Caco-2 (cell line): Measurements from ENCODE around the gene STK25. TPM values are rescaled to one million over a fixed set of nuclear protein-coding genes. Genes with fewer than 3 reads are reported as not detected.

Experiments used
- BruUV-seq: library from RNA; stranded (reverse); fragments of 400-500 nt; replicated peaks from 2 replicates; lab custom pipeline; 2021; lab: Mats Ljungman, UMichigan
- CTCF ChIA-PET: fragments of 300-600 bp; sonication (Branson Sonifier 250); formaldehyde crosslinking; loops from one replicate; lab custom pipeline; 2022; ENCODE audit warnings: antibody characterized with exemption; lab: Charles Lee
- POLR2A ChIA-PET: fragments of 300-600 bp; sonication (Branson Sonifier 250); formaldehyde crosslinking; loops from one replicate; lab custom pipeline; 2022; ENCODE audit warnings: antibody characterized with exemption; lab: Charles Lee
- DNase-seq, 2 experiments: peaks; one replicate each; pipeline versions ENCODE4 v3.0.0 to v3.0.0-alpha.2; 2020 to 2022
- H3K27me3 ChIP-seq: replicated peaks from 2 replicates; pipeline ENCODE4 v1.6.0; 2011; ENCODE audit warnings: low read length; ENCODE audit not compliant: control insufficient read depth, insufficient read depth
- H3K36me3 ChIP-seq: 2 replicates; pipeline ENCODE4 v1.5.1; 2011; ENCODE audit warnings: low read length; ENCODE audit not compliant: control insufficient read depth, insufficient read depth
- H3K4me1 ChIP-seq: fragments of 250-450 bp; sonication (Bioruptor Pico); 2 replicates; pipeline ENCODE4 v1.5.1; 2020; ENCODE audit warnings: mild to moderate bottlenecking
- H3K4me3 ChIP-seq: 2 replicates; pipeline ENCODE4 v1.5.1; 2011; ENCODE audit warnings: low read depth, mild to moderate bottlenecking, control low read depth, low read length
- H3K9me3 ChIP-seq: fragments of 250-450 bp; sonication (Bioruptor Pico); 2 replicates; pipeline ENCODE4 v1.5.1; 2020; ENCODE audit warnings: mild to moderate bottlenecking, moderate library complexity
- H3K27ac Mint-ChIP-seq: one replicate; pipeline ENCODE4 v1.8.0; 2022; ENCODE audit warnings: mixed read lengths; ENCODE audit not compliant: unreplicated experiment
- H3K27me3 Mint-ChIP-seq: one replicate; pipeline ENCODE4 v1.8.0; 2022; ENCODE audit warnings: mixed read lengths; ENCODE audit not compliant: insufficient read depth, unreplicated experiment
- H3K36me3 Mint-ChIP-seq: one replicate; pipeline ENCODE4 v1.8.0; 2022; ENCODE audit warnings: mild to moderate bottlenecking, mixed read lengths; ENCODE audit not compliant: insufficient read depth, unreplicated experiment
- H3K4me1 Mint-ChIP-seq: one replicate; pipeline ENCODE4 v1.8.0; 2022; ENCODE audit warnings: low read depth, mixed read lengths; ENCODE audit not compliant: unreplicated experiment
- H3K4me3 Mint-ChIP-seq: one replicate; pipeline ENCODE4 v1.8.0; 2022; ENCODE audit warnings: mild to moderate bottlenecking, moderate library complexity, mixed read lengths; ENCODE audit not compliant: unreplicated experiment
- H3K9me3 Mint-ChIP-seq: one replicate; pipeline ENCODE4 v1.8.0; 2022; ENCODE audit warnings: mixed read lengths; ENCODE audit not compliant: unreplicated experiment
- intact Hi-C: fragments of 100-400 bp; cut with micrococcal nuclease; formaldehyde crosslinking; loops from one replicate; pipeline ENCODE4 v1.10.0; 2022; ENCODE audit not compliant: unreplicated experiment
- total RNA-seq: library from RNA; stranded (reverse); gene quantifications from 2 replicates; pipeline ENCODE4 v1.2.3, GENCODE V29; 2022
- TF ChIP-seq, protein P1 (sequence below), 2 experiments: fragments of 200-600 bp in 1 of 2; IDR thresholded peaks; 1 replicate in 1 of 2; 2 replicates in 1 of 2; pipeline versions ENCODE4 v1.5.1 to v1.8.0; 2011 to 2022; ENCODE audit warnings: antibody characterized with exemption in 1 of 2, control low read depth in 1 of 2, inconsistent platforms in 1 of 2, low read depth in 1 of 2, low read length in 1 of 2, mild to moderate bottlenecking in 1 of 2, moderate library complexity in 1 of 2; ENCODE audit not compliant: insufficient read depth in 1 of 2, severe bottlenecking in 1 of 2, unreplicated experiment in 1 of 2

STK25 gene
- total RNA-seq, 1 experiment from 2014 or later: 92.6 TPM

GRCh38 chr2:241494311-241494908 lies 14.0 kb downstream of the STK25 start:
- Mint-ChIP-seq H3K27me3 (no peaks in the 10 kb centered on the region), H3K27ac (no peak overlapping the region), H3K4me3 (no peak overlapping the region), H3K9me3 (no peaks in the 10 kb centered on the region), H3K4me1 (no peaks in the 10 kb centered on the region), H3K36me3 (peaks cover 52% of the 10 kb centered on the region)
- H3K4me1 ChIP-seq: no peaks in the 10 kb centered on the region
- TF ChIP-seq, protein P1, sequence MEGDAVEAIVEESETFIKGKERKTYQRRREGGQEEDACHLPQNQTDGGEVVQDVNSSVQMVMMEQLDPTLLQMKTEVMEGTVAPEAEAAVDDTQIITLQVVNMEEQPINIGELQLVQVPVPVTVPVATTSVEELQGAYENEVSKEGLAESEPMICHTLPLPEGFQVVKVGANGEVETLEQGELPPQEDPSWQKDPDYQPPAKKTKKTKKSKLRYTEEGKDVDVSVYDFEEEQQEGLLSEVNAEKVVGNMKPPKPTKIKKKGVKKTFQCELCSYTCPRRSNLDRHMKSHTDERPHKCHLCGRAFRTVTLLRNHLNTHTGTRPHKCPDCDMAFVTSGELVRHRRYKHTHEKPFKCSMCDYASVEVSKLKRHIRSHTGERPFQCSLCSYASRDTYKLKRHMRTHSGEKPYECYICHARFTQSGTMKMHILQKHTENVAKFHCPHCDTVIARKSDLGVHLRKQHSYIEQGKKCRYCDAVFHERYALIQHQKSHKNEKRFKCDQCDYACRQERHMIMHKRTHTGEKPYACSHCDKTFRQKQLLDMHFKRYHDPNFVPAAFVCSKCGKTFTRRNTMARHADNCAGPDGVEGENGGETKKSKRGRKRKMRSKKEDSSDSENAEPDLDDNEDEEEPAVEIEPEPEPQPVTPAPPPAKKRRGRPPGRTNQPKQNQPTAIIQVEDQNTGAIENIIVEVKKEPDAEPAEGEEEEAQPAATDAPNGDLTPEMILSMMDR (IDR thresholded peaks at IDR 0.05; ENCODE audit: insufficient read depth in 1 of 2, low read depth in 1 of 2, low read length in 1 of 2, severe bottlenecking in 1 of 2, unreplicated experiment in 1 of 2): no peak
- H3K27me3 ChIP-seq: no peaks in the 10 kb centered on the region
- ChIA-PET CTCF (no interaction called here), POLR2A (no interaction called here)
- intact Hi-C loops: no loop called here
- no peaks in the 10 kb centered on the region; the same call in 1 of the 2 replicates for H3K36me3 ChIP-seq
- no peaks in the 10 kb centered on the region for H3K9me3 ChIP-seq
- no peak for DNase-seq
- H3K4me3 ChIP-seq: no peak overlapping the region
- no TSS peak for BruUV-seq

- H3K36me3 ChIP-seq: no peaks in the 10 kb centered on the region; the same call in 1 of the 2 replicates
- BruUV-seq: no TSS peak
Measured at GRCh38 chr2:241493092-241493491, 15.3 kb downstream of the STK25 start.

DNA sequence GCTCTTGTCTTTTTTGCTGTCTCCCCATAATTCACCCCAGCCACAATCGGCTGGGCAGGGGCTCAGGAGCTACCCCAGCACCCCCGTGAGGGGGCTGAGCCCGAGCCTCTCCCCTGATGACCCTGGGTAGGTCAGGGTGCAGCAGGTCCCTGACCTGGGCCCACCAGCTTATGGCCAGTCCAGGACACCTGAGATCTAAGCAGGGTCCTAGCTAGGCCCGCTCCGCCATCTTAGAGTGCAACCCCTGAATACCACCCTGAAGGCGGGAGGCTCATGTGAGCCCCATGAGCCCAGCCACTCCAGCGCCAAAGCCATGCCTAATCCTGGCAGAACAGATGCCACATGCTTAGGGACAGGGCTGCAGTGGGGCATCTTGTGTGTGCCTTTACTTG lies 16.2 kb downstream of the STK25 start:
- H3K27me3 Mint-ChIP-seq: no peaks in the 10 kb centered on the region
- Histone ChIP-seq H3K9me3 (no peaks in the 10 kb centered on the region), H3K4me1 (no peaks in the 10 kb centered on the region), H3K27me3 (no peaks in the 10 kb centered on the region), H3K36me3 (no peaks in the 10 kb centered on the region; the same call in 1 of the 2 replicates), H3K4me3 (no peak overlapping the region)
- H3K36me3 Mint-ChIP-seq: peaks cover 45% of the 10 kb centered on the region
- H3K4me1 Mint-ChIP-seq: no peaks in the 10 kb centered on the region
- no peaks in the 10 kb centered on the region for H3K9me3 Mint-ChIP-seq
- CTCF ChIA-PET: no interaction called here
- DNase-seq: no peak
- TF ChIP-seq, protein P1 (IDR thresholded peaks at IDR 0.05; ENCODE audit: insufficient read depth in 1 of 2, low read depth in 1 of 2, low read length in 1 of 2, severe bottlenecking in 1 of 2, unreplicated experiment in 1 of 2): no peak
- no peak overlapping the region for H3K4me3 Mint-ChIP-seq
- intact Hi-C loops: no loop called here
- BruUV-seq: no TSS peak
- H3K27ac Mint-ChIP-seq: no peak overlapping the region
- POLR2A ChIA-PET: no interaction called here

More at GRCh38 chr2:241493092-241493491, 15.3 kb downstream of the STK25 start:
- Mint-ChIP-seq H3K9me3 (no peaks in the 10 kb centered on the region), H3K36me3 (peaks cover 47% of the 10 kb centered on the region), H3K27me3 (no peaks in the 10 kb centered on the region), H3K4me1 (no peaks in the 10 kb centered on the region), H3K27ac (no peak overlapping the region), H3K4me3 (no peak overlapping the region)
- intact Hi-C loops: no loop called here
- Histone ChIP-seq H3K9me3 (no peaks in the 10 kb centered on the region), H3K4me3 (no peak overlapping the region), H3K27me3 (no peaks in the 10 kb centered on the region), H3K4me1 (no peaks in the 10 kb centered on the region)
- ChIA-PET POLR2A (no interaction called here), CTCF (no interaction called here)
- TF ChIP-seq, protein P1 (IDR thresholded peaks at IDR 0.05; ENCODE audit: insufficient read depth in 1 of 2, low read depth in 1 of 2, low read length in 1 of 2, severe bottlenecking in 1 of 2, unreplicated experiment in 1 of 2): no peak
- no peak for DNase-seq
